Chondrocyte (in vitro differentiated cells): Measurements from ENCODE around the gene CSTPP1. TPM values are rescaled to one million over a fixed set of nuclear protein-coding genes. Genes with fewer than 3 reads are reported as not detected.

Experiments used
- DNase-seq: peaks from one replicate; pipeline ENCODE4 v3.0.0; 2021; ENCODE audit warnings: mixed read lengths, low spot score
- H3K27ac Mint-ChIP-seq: one replicate; pipeline ENCODE4 v1.8.0; 2021; ENCODE audit warnings: mild to moderate bottlenecking, moderate library complexity, mixed read lengths; ENCODE audit not compliant: unreplicated experiment
- H3K27me3 Mint-ChIP-seq: 2 replicates; pipeline ENCODE4 v1.8.0; 2021; ENCODE audit warnings: low read depth, mixed read lengths
- H3K36me3 Mint-ChIP-seq: 2 replicates; pipeline ENCODE4 v1.8.0; 2021; ENCODE audit warnings: low read depth, mixed read lengths
- H3K4me1 Mint-ChIP-seq: 2 replicates; pipeline ENCODE4 v1.8.0; 2021; ENCODE audit warnings: low read depth, mild to moderate bottlenecking, mixed read lengths
- H3K4me3 Mint-ChIP-seq: one replicate; pipeline ENCODE4 v1.8.0; 2021; ENCODE audit warnings: mild to moderate bottlenecking, moderate library complexity, mixed read lengths; ENCODE audit not compliant: unreplicated experiment
- H3K9me3 Mint-ChIP-seq: 2 replicates; pipeline ENCODE4 v1.8.0; 2021; ENCODE audit warnings: low read depth, mixed read lengths
- CTCF ChIP-seq: fragments of 200-600 bp; sonication (generic); IDR thresholded peaks from 2 replicates; pipeline ENCODE4 v1.5.0; 2021; ENCODE audit warnings: antibody characterized with exemption, mild to moderate bottlenecking, moderate library complexity
- total RNA-seq: library from RNA; stranded (reverse); gene quantifications from 3 replicates; pipeline ENCODE4 v1.2.1, GENCODE V29; 2021

The CSTPP1 gene
- total RNA-seq, 1 donor from 2014 or later, result 19.6 TPM

DNA sequence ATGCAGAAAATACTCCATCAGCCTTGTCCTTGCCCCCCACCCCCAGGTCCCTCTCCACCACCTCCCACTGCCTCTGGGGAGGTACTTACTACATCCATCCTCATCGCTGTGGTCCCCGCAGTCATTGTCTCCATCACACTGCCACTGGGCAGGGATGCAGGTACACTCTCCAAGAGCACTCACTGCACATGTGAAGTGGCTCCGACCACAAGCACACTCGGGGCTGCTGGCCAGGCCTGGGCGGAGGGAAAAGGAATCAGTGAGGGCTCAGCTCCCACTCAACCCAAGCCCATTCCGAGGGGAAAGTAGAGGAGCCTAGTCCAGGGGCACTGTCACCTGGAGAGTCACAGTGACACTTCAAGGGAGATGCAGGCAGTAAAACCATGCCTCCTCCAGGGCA is 33.9 kb upstream of the CSTPP1 start:
- DNase-seq, result no peak
- no peaks in the 10 kb centered on the region for H3K36me3 Mint-ChIP-seq
- no peaks in the 10 kb centered on the region for H3K27me3 Mint-ChIP-seq
- no peak for TF ChIP-seq CTCF
- H3K4me1 Mint-ChIP-seq, result peaks cover 27% of the 10 kb centered on the region
- no peak overlapping the region for H3K27ac Mint-ChIP-seq
- H3K4me3 Mint-ChIP-seq, result no peak overlapping the region
- no peaks in the 10 kb centered on the region for H3K9me3 Mint-ChIP-seq

- Mint-ChIP-seq H3K4me1 (peaks cover 27% of the 10 kb centered on the region), H3K36me3 (no peaks in the 10 kb centered on the region), H3K9me3 (no peaks in the 10 kb centered on the region), H3K27ac (no peak overlapping the region), H3K27me3 (no peaks in the 10 kb centered on the region), H3K4me3 (no peak overlapping the region)
- DNase-seq, result no peak
- no peak for TF ChIP-seq CTCF
Observed at GRCh38 chr11:46903846-46904245, 32.7 kb upstream of the CSTPP1 start.

GRCh38 chr11:46905806-46906205 is 30.8 kb upstream of the CSTPP1 start:
- Mint-ChIP-seq H3K36me3 (no peaks in the 10 kb centered on the region), H3K4me1 (peaks cover 27% of the 10 kb centered on the region), H3K4me3 (no peak overlapping the region), H3K27me3 (no peaks in the 10 kb centered on the region), H3K9me3 (no peaks in the 10 kb centered on the region), H3K27ac (no peak overlapping the region)
- no peak for DNase-seq
- TF ChIP-seq CTCF, result no peak

DNA sequence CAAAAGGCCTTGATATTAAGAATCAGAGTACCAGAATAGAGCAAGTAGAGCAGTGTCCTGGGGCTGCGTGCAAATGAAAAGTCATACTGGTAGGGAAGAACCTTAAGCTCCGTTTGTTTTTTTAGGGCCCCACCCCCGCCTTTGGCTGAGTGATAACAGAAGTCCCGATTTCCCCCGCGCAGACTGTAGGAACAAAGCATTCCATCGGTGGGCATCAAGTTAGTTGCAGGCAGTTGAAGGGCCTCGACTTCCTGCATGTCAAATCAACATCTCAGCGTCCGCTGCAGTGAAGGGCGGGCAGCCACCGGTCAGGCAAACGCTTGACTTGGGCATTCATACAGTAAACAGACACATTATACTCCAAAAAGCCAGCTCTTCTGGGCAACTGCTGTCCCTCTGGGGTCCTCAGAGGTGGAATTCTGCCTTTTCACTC is 29.9 kb upstream of the CSTPP1 start:
- DNase-seq, result no peak
- H3K27ac Mint-ChIP-seq, result peak overlapping the region; percentile 34
- H3K9me3 Mint-ChIP-seq, result no peaks in the 10 kb centered on the region
- no peaks in the 10 kb centered on the region for H3K36me3 Mint-ChIP-seq
- peaks cover 27% of the 10 kb centered on the region for H3K4me1 Mint-ChIP-seq
- peak overlapping the region; percentile 23 for H3K4me3 Mint-ChIP-seq
- no peaks in the 10 kb centered on the region for H3K27me3 Mint-ChIP-seq
- no peak for TF ChIP-seq CTCF

- H3K36me3 Mint-ChIP-seq, result no peaks in the 10 kb centered on the region
- H3K4me3 Mint-ChIP-seq, result no peak overlapping the region
- no peak for DNase-seq
- H3K27me3 Mint-ChIP-seq, result no peaks in the 10 kb centered on the region
- peaks cover 33% of the 10 kb centered on the region for H3K4me1 Mint-ChIP-seq
- no peak overlapping the region for H3K27ac Mint-ChIP-seq
- no peak for TF ChIP-seq CTCF
- H3K9me3 Mint-ChIP-seq, result no peaks in the 10 kb centered on the region
Observed at GRCh38 chr11:46907606-46908005, 29.0 kb upstream of the CSTPP1 start.
